Renal cortical epithelial cell (primary cell): ENCODE data around the gene ACSS1. TPM values are rescaled to one million over a fixed set of nuclear protein-coding genes. Genes with fewer than 3 reads are reported as not detected.

Source experiments
- DNase-seq: peaks from one replicate; pipeline ENCODE4 v3.0.0-alpha.2; 2011; ENCODE audit warnings: low read depth
- total RNA-seq: library from RNA; depleted of rRNA; stranded (reverse); fragments of >200 nt; gene quantifications from 2 replicates; pipeline ENCODE4 v1.2.3, GENCODE V29; 2014

The ACSS1 gene
- total RNA-seq, result 1.2 and 11.8 TPM in 2 replicates

- no peak for DNase-seq
Measured at GRCh38 chr20:25058051-25058846, at the start of gene ACSS1. ACSS1 (minus strand) TSS chr20:25058139; CDS start chr20:25058102, 37 bp downstream.

GRCh38 chr20:25103526-25103925 lies 45.6 kb upstream of the ACSS1 start:
- DNase-seq, result no peak

GRCh38 chr20:25100914-25101313 lies 43.0 kb upstream of the ACSS1 start:
- no peak for DNase-seq

- no peak for DNase-seq
Measured at GRCh38 chr20:25099601-25100140, 41.7 kb upstream of the ACSS1 start.

- no peak for DNase-seq
Measured at GRCh38 chr20:25097498-25097897, 39.6 kb upstream of the ACSS1 start.

- no peak for DNase-seq
Measured at GRCh38 chr20:25090492-25091429, 32.8 kb upstream of the ACSS1 start.

- no peak for DNase-seq
Measured at GRCh38 chr20:25089662-25090061, 31.7 kb upstream of the ACSS1 start.

GRCh38 chr20:25089096-25089495 lies 31.2 kb upstream of the ACSS1 start:
- no peak for DNase-seq

- no peak for DNase-seq
Measured at GRCh38 chr20:25088267-25088666, 30.3 kb upstream of the ACSS1 start.

GRCh38 chr20:25087186-25087929 lies 29.4 kb upstream of the ACSS1 start:
- no peak for DNase-seq

GRCh38 chr20:25085756-25086495 lies 28.0 kb upstream of the ACSS1 start:
- no peak for DNase-seq

GRCh38 chr20:25084626-25085187 lies 26.8 kb upstream of the ACSS1 start:
- no peak for DNase-seq

- DNase-seq, result no peak
Measured at GRCh38 chr20:25083773-25084625, 26.1 kb upstream of the ACSS1 start.

GRCh38 chr20:25083141-25083772 lies 25.3 kb upstream of the ACSS1 start:
- no peak for DNase-seq

GRCh38 chr20:25082498-25082873 lies 24.5 kb upstream of the ACSS1 start:
- no peak for DNase-seq

GRCh38 chr20:25081730-25082497 lies 24.0 kb upstream of the ACSS1 start, which contains the start of gene VSX1:
VSX1 (minus strand) TSS chr20:25082141; CDS start chr20:25082096, 45 bp downstream.
- DNase-seq, result no peak

GRCh38 chr20:25081065-25081729 lies 23.3 kb upstream of the ACSS1 start:
- no peak for DNase-seq

GRCh38 chr20:25079171-25079570 lies 21.2 kb upstream of the ACSS1 start:
- no peak for DNase-seq
